NT2/D1 (cell line): ENCODE results near the gene NEUROD4.

Source experiments
- DNase-seq: peaks from one replicate; pipeline ENCODE4 v3.0.0-alpha.2; 2011; ENCODE audit warnings: low read depth, low spot score
- H3K27me3 ChIP-seq: 2 replicates; pipeline ENCODE4 v1.6.0; 2011; ENCODE audit warnings: mild to moderate bottlenecking; ENCODE audit not compliant: insufficient read length, insufficient read depth
- H3K36me3 ChIP-seq: 2 replicates; pipeline ENCODE4 v1.6.1; 2011; ENCODE audit warnings: mild to moderate bottlenecking, low read length, mixed read lengths; ENCODE audit not compliant: insufficient read depth, insufficient read length
- H3K4me1 ChIP-seq: 2 replicates; pipeline ENCODE4 v1.5.1; 2011; ENCODE audit not compliant: insufficient read depth, insufficient read length
- H3K4me3 ChIP-seq: 2 replicates; pipeline ENCODE4 v1.5.1; 2011; ENCODE audit warnings: low read depth; ENCODE audit not compliant: insufficient read length
- H3K9ac ChIP-seq: 2 replicates; pipeline ENCODE4 v1.6.0; 2011; ENCODE audit warnings: low read depth; ENCODE audit not compliant: insufficient read length
- H3K9me3 ChIP-seq: 2 replicates; pipeline ENCODE4 v1.5.1; 2011; ENCODE audit warnings: mild to moderate bottlenecking, low read length; ENCODE audit not compliant: insufficient read depth
- SUZ12 ChIP-seq: IDR thresholded peaks from 2 replicates; pipeline ENCODE4 v1.6.1; 2011; ENCODE audit not compliant: insufficient read length, insufficient read depth; ENCODE audit errors: extremely low read depth
- YY1 ChIP-seq: IDR thresholded peaks from 2 replicates; pipeline ENCODE4 v1.6.1; 2011; ENCODE audit not compliant: insufficient read length, insufficient read depth
- ZNF274 ChIP-seq: IDR thresholded peaks from 2 replicates; pipeline ENCODE4 v1.6.1; 2011; ENCODE audit warnings: mild to moderate bottlenecking, low read depth, low read length

Gene NEUROD4

GRCh38 chr12:54989829-54990228 is 29.9 kb upstream of the NEUROD4 start:
- Histone ChIP-seq H3K36me3 (no peaks in the 10 kb centered on the region), H3K4me1 (no peaks in the 10 kb centered on the region), H3K27me3 (no peaks in the 10 kb centered on the region), H3K9me3 (no peaks in the 10 kb centered on the region), H3K4me3 (no peak overlapping the region), H3K9ac (no peak overlapping the region)
- no peak for TF ChIP-seq YY1
- no peak for TF ChIP-seq ZNF274
- no peak for TF ChIP-seq SUZ12
- DNase-seq, result no peak

- Histone ChIP-seq H3K27me3 (no peaks in the 10 kb centered on the region), H3K4me3 (no peak overlapping the region), H3K9me3 (no peaks in the 10 kb centered on the region), H3K4me1 (no peaks in the 10 kb centered on the region), H3K36me3 (no peaks in the 10 kb centered on the region), H3K9ac (no peak overlapping the region)
- TF ChIP-seq ZNF274 (no peak), SUZ12 (no peak), YY1 (no peak)
- DNase-seq, result no peak
These were observed 28.4 kb upstream of the NEUROD4 start for GRCh38 chr12:54991161-54991990.

GRCh38 chr12:54991991-54992375 is 27.8 kb upstream of the NEUROD4 start:
- H3K36me3 ChIP-seq, result no peaks in the 10 kb centered on the region
- no peak for DNase-seq
- H3K4me1 ChIP-seq, result no peaks in the 10 kb centered on the region
- no peaks in the 10 kb centered on the region for H3K27me3 ChIP-seq
- TF ChIP-seq YY1 (no peak), SUZ12 (no peak)
- H3K9me3 ChIP-seq, result no peaks in the 10 kb centered on the region
- no peak overlapping the region for H3K4me3 ChIP-seq
- H3K9ac ChIP-seq, result no peak overlapping the region

- Histone ChIP-seq H3K9me3 (no peaks in the 10 kb centered on the region; the same call in 1 of the 2 replicates), H3K27me3 (no peaks in the 10 kb centered on the region), H3K4me1 (no peaks in the 10 kb centered on the region), H3K36me3 (no peaks in the 10 kb centered on the region), H3K4me3 (no peak overlapping the region), H3K9ac (no peak overlapping the region)
- TF ChIP-seq SUZ12, result no peak
- no peak for TF ChIP-seq ZNF274
- TF ChIP-seq YY1, result no peak
- DNase-seq, result peak; percentile 68
These were observed 26.5 kb upstream of the NEUROD4 start for GRCh38 chr12:54993181-54993835.

GRCh38 chr12:54996205-54996604 is 23.6 kb upstream of the NEUROD4 start:
- Histone ChIP-seq H3K9ac (no peak overlapping the region), H3K9me3 (peaks cover 3% of the 10 kb centered on the region; the same call in 1 of the 2 replicates), H3K4me3 (no peak overlapping the region), H3K4me1 (no peaks in the 10 kb centered on the region), H3K36me3 (no peaks in the 10 kb centered on the region), H3K27me3 (no peaks in the 10 kb centered on the region)
- TF ChIP-seq YY1 (no peak), SUZ12 (no peak), ZNF274 (no peak)
- no peak for DNase-seq

- Histone ChIP-seq H3K9ac (no peak overlapping the region), H3K27me3 (no peaks in the 10 kb centered on the region), H3K4me3 (no peak overlapping the region), H3K36me3 (no peaks in the 10 kb centered on the region), H3K4me1 (no peaks in the 10 kb centered on the region), H3K9me3 (peaks cover 3% of the 10 kb centered on the region; the same call in 1 of the 2 replicates)
- DNase-seq, result peak; percentile 64
- TF ChIP-seq ZNF274, result no peak
- TF ChIP-seq SUZ12, result no peak
- no peak for TF ChIP-seq YY1
These were observed 21.7 kb upstream of the NEUROD4 start for GRCh38 chr12:54997929-54998522.
